WTC11 (cell line): ENCODE measurements around the gene KCNMA1. TPM values are rescaled to one million over a fixed set of nuclear protein-coding genes. Genes with fewer than 3 reads are reported as not detected.

Experiments used
- ATAC-seq: fragments of 200-7000 bp; cut with Tn5 transposase; 2 replicates; pipeline ENCODE4 v1.10.0; 2021; ENCODE audit warnings: mild to moderate bottlenecking, moderate library complexity
- CTCF ChIA-PET: fragments of 300-600 bp; sonication (Branson Sonifier 250); formaldehyde crosslinking; loops from one replicate; lab custom pipeline; 2021; ENCODE audit warnings: antibody characterized with exemption; lab: Charles Lee
- POLR2A ChIA-PET: fragments of 350-600 bp; sonication (Branson Sonifier 250); formaldehyde crosslinking; loops from one replicate; lab custom pipeline; 2021; ENCODE audit warnings: antibody characterized with exemption; lab: Charles Lee
- DNase-seq: peaks from one replicate; pipeline ENCODE4 v3.0.0; 2021; ENCODE audit warnings: low spot score
- H3K27ac Mint-ChIP-seq: 2 replicates; pipeline ENCODE4 v1.8.0; 2021; ENCODE audit warnings: mixed read lengths
- H3K27me3 Mint-ChIP-seq: 2 replicates; pipeline ENCODE4 v1.8.0; 2021; ENCODE audit warnings: low read depth, mild to moderate bottlenecking, moderate library complexity, mixed read lengths
- H3K36me3 Mint-ChIP-seq: 2 replicates; pipeline ENCODE4 v1.8.0; 2021; ENCODE audit warnings: mixed read lengths
- H3K4me1 Mint-ChIP-seq: 2 replicates; pipeline ENCODE4 v1.8.0; 2022; ENCODE audit warnings: mixed read lengths
- H3K4me3 Mint-ChIP-seq: 2 replicates; pipeline ENCODE4 v1.8.0; 2021; ENCODE audit warnings: mild to moderate bottlenecking, moderate library complexity, mixed read lengths
- H3K9me3 Mint-ChIP-seq: 2 replicates; pipeline ENCODE4 v1.8.0; 2021; ENCODE audit warnings: mixed read lengths
- ATF6 ChIP-seq: sonication (generic); formaldehyde crosslinking; IDR thresholded peaks from 2 replicates; pipeline ENCODE4 v1.8.1; 2023; ENCODE audit warnings: mild to moderate bottlenecking, missing genetic modification reagents
- CREB1 ChIP-seq: sonication (generic); formaldehyde crosslinking; IDR thresholded peaks from 2 replicates; pipeline ENCODE4 v1.8.0; 2023; ENCODE audit warnings: mild to moderate bottlenecking, missing genetic modification reagents
- EMX1 ChIP-seq: fragments of 250-450 bp; sonication (Bioruptor Pico); IDR thresholded peaks from 2 replicates; pipeline ENCODE4 v1.8.0; 2021; ENCODE audit warnings: mild to moderate bottlenecking
- FOXK1 ChIP-seq: sonication (generic); formaldehyde crosslinking; IDR thresholded peaks from 2 replicates; pipeline ENCODE4 v1.8.0; 2022; ENCODE audit warnings: mild to moderate bottlenecking, moderate library complexity, missing genetic modification reagents
- GRHL2 ChIP-seq: fragments of 250-450 bp; sonication (Bioruptor Pico); IDR thresholded peaks from 2 replicates; pipeline ENCODE4 v1.8.0; 2022; ENCODE audit warnings: mild to moderate bottlenecking, moderate library complexity; ENCODE audit not compliant: insufficient replicate concordance, severe bottlenecking
- HMGA2 ChIP-seq: fragments of 250-450 bp; sonication (Bioruptor Pico); IDR thresholded peaks from 2 replicates; pipeline ENCODE4 v1.4.0; 2021; ENCODE audit warnings: mild to moderate bottlenecking, moderate library complexity
- HMGXB4 ChIP-seq: sonication (generic); formaldehyde crosslinking; IDR thresholded peaks from 2 replicates; pipeline ENCODE4 v1.8.1; 2023; ENCODE audit warnings: mild to moderate bottlenecking, moderate library complexity, missing genetic modification reagents
- JAZF1 ChIP-seq: fragments of 250-450 bp; sonication (Bioruptor Pico); IDR thresholded peaks from 2 replicates; pipeline ENCODE4 v1.9.0; 2021; ENCODE audit warnings: moderate library complexity, mild to moderate bottlenecking, inconsistent platforms
- MLX ChIP-seq: sonication (generic); formaldehyde crosslinking; IDR thresholded peaks from 2 replicates; pipeline ENCODE4 v1.8.1; 2023; ENCODE audit warnings: mild to moderate bottlenecking, missing genetic modification reagents, moderate library complexity
- NFATC4 ChIP-seq: fragments of 250-450 bp; sonication (Bioruptor Pico); IDR thresholded peaks from 2 replicates; pipeline ENCODE4 v1.9.0; 2021; ENCODE audit warnings: mild to moderate bottlenecking
- RORB ChIP-seq: fragments of 250-450 bp; sonication (Bioruptor Pico); IDR thresholded peaks from 2 replicates; pipeline ENCODE4 v1.9.0; 2021; ENCODE audit warnings: mild to moderate bottlenecking
- ZNF263 ChIP-seq: sonication (generic); formaldehyde crosslinking; IDR thresholded peaks from 2 replicates; pipeline ENCODE4 v1.8.1; 2022; ENCODE audit warnings: low read depth, mild to moderate bottlenecking, moderate library complexity, missing genetic modification reagents
- ZNF317 ChIP-seq: sonication (generic); formaldehyde crosslinking; IDR thresholded peaks from 2 replicates; pipeline ENCODE4 v1.8.1; 2023; ENCODE audit warnings: low read depth, mild to moderate bottlenecking, moderate library complexity, missing genetic modification reagents, borderline replicate concordance
- ZNF512 ChIP-seq: sonication (generic); formaldehyde crosslinking; IDR thresholded peaks from 2 replicates; pipeline ENCODE4 v1.8.1; 2022; ENCODE audit warnings: missing genetic modification reagents, borderline replicate concordance
- total RNA-seq: library from RNA; stranded (reverse); gene quantifications from 3 replicates; pipeline ENCODE4 v1.2.3, GENCODE V29; 2021
- TF ChIP-seq, protein P1 (sequence below): sonication (generic); formaldehyde crosslinking; IDR thresholded peaks from 2 replicates; pipeline ENCODE4 v1.8.1; 2022; ENCODE audit warnings: mild to moderate bottlenecking, missing genetic modification reagents, moderate library complexity, borderline replicate concordance
- TF ChIP-seq, protein P2 (sequence below): sonication (generic); formaldehyde crosslinking; IDR thresholded peaks from 2 replicates; pipeline ENCODE4 v1.8.0; 2022; ENCODE audit warnings: mild to moderate bottlenecking, missing genetic modification reagents

KCNMA1 gene
- total RNA-seq, 1 experiment from 2014 or later: 7.3 TPM

- Mint-ChIP-seq H3K4me3 (no peak overlapping the region), H3K36me3 (no peaks in the 10 kb centered on the region), H3K4me1 (peaks cover 34% of the 10 kb centered on the region), H3K9me3 (peaks cover 3% of the 10 kb centered on the region; the same call in 1 of the 2 replicates), H3K27ac (no peak overlapping the region), H3K27me3 (peaks cover 2% of the 10 kb centered on the region; the same call in 1 of the 2 replicates)
- ATAC-seq: no peak
- POLR2A ChIA-PET: no interaction called here
- CTCF ChIA-PET: interaction anchor here (0.6 kb wide), 1 partner anchor 46 kb away, joined by 3 read pairs; no protein-coding TSS in a partner anchor
- TF ChIP-seq CREB1 (CRISPR knock-in tag) (no peak), MLX (no peak), ZNF512 (CRISPR knock-in tag) (no peak), HMGXB4 (CRISPR knock-in tag) (no peak)
- TF ChIP-seq, protein P1, sequence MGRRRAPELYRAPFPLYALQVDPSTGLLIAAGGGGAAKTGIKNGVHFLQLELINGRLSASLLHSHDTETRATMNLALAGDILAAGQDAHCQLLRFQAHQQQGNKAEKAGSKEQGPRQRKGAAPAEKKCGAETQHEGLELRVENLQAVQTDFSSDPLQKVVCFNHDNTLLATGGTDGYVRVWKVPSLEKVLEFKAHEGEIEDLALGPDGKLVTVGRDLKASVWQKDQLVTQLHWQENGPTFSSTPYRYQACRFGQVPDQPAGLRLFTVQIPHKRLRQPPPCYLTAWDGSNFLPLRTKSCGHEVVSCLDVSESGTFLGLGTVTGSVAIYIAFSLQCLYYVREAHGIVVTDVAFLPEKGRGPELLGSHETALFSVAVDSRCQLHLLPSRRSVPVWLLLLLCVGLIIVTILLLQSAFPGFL (CRISPR knock-in tag): no peak
- TF ChIP-seq, protein P2, sequence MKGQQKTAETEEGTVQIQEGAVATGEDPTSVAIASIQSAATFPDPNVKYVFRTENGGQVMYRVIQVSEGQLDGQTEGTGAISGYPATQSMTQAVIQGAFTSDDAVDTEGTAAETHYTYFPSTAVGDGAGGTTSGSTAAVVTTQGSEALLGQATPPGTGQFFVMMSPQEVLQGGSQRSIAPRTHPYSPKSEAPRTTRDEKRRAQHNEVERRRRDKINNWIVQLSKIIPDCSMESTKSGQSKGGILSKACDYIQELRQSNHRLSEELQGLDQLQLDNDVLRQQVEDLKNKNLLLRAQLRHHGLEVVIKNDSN (CRISPR knock-in tag): no peak
- DNase-seq: no peak
Observed at GRCh38 chr10:77086081-77086480, 551.5 kb downstream of the KCNMA1 start.

DNA sequence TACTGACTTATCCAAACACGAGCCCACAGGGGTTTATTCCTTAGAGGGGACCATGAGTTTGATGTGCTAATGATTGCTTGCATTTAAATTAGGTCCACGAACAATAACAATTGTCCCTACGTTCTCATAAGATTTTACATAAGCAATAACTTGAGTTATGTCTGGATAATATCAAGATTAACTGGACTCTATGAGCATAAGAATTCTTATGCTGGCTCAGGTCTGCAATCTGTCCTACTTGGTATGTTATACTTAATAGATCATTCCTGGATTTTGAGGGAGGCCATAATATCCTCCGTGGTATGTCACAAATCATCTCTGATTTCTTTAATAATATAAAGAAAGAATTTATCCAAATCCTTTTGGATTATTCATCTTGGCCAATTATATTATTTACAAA is 552.3 kb downstream of the KCNMA1 start:
- TF ChIP-seq RORB (CRISPR knock-in tag) (no peak), FOXK1 (no peak), ATF6 (no peak), HMGXB4 (CRISPR knock-in tag) (no peak), EMX1 (CRISPR knock-in tag) (no peak), NFATC4 (CRISPR knock-in tag) (no peak), ZNF317 (CRISPR knock-in tag) (no peak), HMGA2 (CRISPR knock-in tag) (no peak), MLX (no peak), GRHL2 (CRISPR knock-in tag) (no peak), ZNF263 (CRISPR knock-in tag) (no peak), JAZF1 (CRISPR knock-in tag) (no peak)
- Mint-ChIP-seq H3K4me3 (no peak overlapping the region), H3K27ac (no peak overlapping the region), H3K4me1 (peaks cover 41% of the 10 kb centered on the region), H3K36me3 (no peaks in the 10 kb centered on the region), H3K9me3 (peaks cover 3% of the 10 kb centered on the region; the same call in 1 of the 2 replicates), H3K27me3 (peaks cover 3% of the 10 kb centered on the region; the same call in 1 of the 2 replicates)
- ATAC-seq (no peak), DNase-seq (no peak)
- POLR2A ChIA-PET: no interaction called here
- CTCF ChIA-PET: interaction anchor here (0.6 kb wide), 1 partner anchor 47 kb away, joined by 3 read pairs; no protein-coding TSS in a partner anchor
